ENCODE results near the gene KBTBD8.

KBTBD8 gene

DNA sequence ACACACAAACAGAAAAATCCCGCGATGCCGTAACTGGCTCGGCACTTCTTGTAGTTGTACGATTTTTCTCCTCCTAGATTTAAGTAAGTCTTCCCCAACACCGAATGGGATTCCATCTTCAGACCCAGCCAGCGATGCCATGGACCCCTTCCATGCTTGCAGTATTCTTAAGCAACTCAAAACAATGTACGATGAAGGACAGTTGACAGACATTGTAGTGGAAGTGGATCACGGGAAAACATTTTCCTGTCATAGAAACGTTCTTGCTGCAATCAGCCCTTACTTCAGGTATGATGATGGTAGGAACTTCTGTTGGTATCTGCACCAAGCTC lies 763 bp downstream of the KBTBD8 start:
- Histone ChIP-seq H3K9me3 (ENCODE audit: control insufficient read depth in 1 of 2, low read length in 2 of 2) (no peaks in the 10 kb centered on the region), H3K27me3 (ENCODE audit: low read depth, low read length) (no peaks in the 10 kb centered on the region), H3K4me1 (ENCODE audit: control insufficient read depth in 1 of 2, insufficient read depth in 2 of 2, low read length in 2 of 2) (peaks cover 0 to 12% of the 10 kb centered on the region in 2 donors), H3K36me3 (ENCODE audit: control insufficient read depth in 1 of 2, insufficient read depth in 2 of 2, low read length in 2 of 2) (peaks cover 4 to 5% of the 10 kb centered on the region in 2 donors), H3K27ac (ENCODE audit: low read length) (peak overlapping the region; percentile 42), H3K4me3 (ENCODE audit: low read depth in 1 of 2, low read length in 2 of 2) (peak overlapping the region; percentile 62 to 95)

DNA sequence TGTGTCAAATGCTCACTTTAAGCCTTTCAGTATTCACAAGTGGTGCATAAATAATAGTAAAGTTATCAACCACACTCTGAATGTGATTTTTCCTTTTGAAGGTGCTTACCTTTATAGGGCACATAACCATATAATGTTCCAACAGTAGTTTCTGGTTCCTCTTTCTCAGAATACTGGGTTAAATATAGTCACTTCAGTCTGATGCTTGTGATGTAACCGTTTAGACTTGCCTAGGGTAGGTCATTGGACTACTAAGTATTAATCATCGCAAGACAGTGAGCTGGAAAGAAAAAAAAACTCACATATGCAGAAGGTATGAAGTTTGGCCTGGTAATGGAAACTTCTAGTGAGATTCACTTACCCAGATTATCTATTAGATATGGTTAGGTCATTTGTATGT lies 1.9 kb downstream of the KBTBD8 start:
- H3K4me3 ChIP-seq (ENCODE audit: low read depth in 1 of 2, low read length in 2 of 2): no peak overlapping the region
- H3K4me1 ChIP-seq (ENCODE audit: control insufficient read depth in 1 of 2, insufficient read depth in 2 of 2, low read length in 2 of 2): peaks cover 0 to 12% of the 10 kb centered on the region in 2 donors
- H3K27ac ChIP-seq (ENCODE audit: low read length): peak overlapping the region; percentile 33
- peaks cover 4 to 8% of the 10 kb centered on the region in 2 donors for H3K36me3 ChIP-seq (ENCODE audit: control insufficient read depth in 1 of 2, insufficient read depth in 2 of 2, low read length in 2 of 2)
- no peaks in the 10 kb centered on the region for H3K27me3 ChIP-seq (ENCODE audit: low read depth, low read length)
- no peaks in the 10 kb centered on the region for H3K9me3 ChIP-seq (ENCODE audit: control insufficient read depth in 1 of 2, low read length in 2 of 2)

DNA sequence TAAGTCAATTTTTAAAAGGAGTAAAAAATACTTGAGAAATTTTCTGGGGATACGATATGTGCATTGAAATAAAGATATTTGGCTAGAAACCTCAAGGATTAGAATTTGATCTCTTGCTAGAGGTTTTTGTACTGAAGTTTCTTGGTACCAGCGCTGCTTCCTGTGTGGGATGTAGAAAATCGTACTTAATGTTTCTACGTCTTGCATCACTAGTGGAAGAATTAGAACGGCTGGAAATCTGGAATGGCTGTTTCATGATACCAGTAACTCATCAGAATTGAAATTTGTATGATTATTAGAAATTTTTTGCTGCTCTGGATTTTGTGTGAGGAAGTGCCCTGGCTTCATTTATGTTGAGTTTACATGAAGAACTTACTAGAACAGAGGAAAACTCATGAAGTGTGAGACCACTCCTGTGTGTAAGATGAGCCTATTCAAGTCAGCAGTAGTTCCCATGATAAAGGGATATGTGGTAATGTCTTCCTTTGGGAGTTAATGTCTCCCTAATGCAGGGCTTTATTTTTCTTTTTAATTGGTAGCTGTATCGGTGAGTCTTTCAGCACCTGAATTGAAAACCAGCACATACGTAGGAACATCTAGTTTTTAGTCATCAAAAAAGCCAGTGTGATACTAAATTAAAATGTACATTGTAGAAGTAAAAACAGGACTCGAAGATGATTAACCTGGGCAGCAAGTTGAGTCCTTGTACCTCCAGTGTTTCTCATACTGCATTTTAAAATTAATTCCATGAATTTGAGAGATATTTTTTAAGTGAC lies 3.2 kb downstream of the KBTBD8 start:
- peaks cover 0 to 12% of the 10 kb centered on the region in 2 donors for H3K4me1 ChIP-seq (ENCODE audit: control insufficient read depth in 1 of 2, insufficient read depth in 2 of 2, low read length in 2 of 2)
- H3K4me3 ChIP-seq (ENCODE audit: low read depth in 1 of 2, low read length in 2 of 2): no peak overlapping the region
- no peaks in the 10 kb centered on the region for H3K9me3 ChIP-seq (ENCODE audit: control insufficient read depth in 1 of 2, low read length in 2 of 2)
- H3K27me3 ChIP-seq (ENCODE audit: low read depth, low read length): no peaks in the 10 kb centered on the region
- no peak overlapping the region for H3K27ac ChIP-seq (ENCODE audit: low read length)
- peaks cover 4 to 8% of the 10 kb centered on the region in 2 donors for H3K36me3 ChIP-seq (ENCODE audit: control insufficient read depth in 1 of 2, insufficient read depth in 2 of 2, low read length in 2 of 2)

DNA sequence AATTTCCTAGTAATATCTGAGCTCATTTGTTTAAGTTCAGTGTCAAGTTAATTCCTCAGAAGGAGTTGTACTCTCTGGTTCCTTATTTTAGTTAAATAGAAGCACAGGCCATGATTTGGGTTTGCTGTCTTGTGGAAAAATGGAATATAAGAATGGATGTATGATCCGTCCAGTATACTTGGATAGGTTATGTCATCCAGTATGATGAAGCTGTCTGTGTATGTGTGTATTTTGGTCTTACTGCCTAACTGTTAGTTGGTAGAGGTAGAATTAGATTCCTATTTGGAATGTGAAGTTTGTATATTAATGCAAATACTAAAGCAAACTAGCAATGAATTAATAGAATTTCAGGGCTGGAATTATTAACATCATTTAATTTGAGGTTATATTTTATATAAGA lies 7.9 kb downstream of the KBTBD8 start:
- peaks cover 4 to 12% of the 10 kb centered on the region in 2 donors for H3K36me3 ChIP-seq (ENCODE audit: control insufficient read depth in 1 of 2, insufficient read depth in 2 of 2, low read length in 2 of 2)
- no peak overlapping the region for H3K27ac ChIP-seq (ENCODE audit: low read length)
- no peak overlapping the region for H3K4me3 ChIP-seq (ENCODE audit: low read depth in 1 of 2, low read length in 2 of 2)
- no peaks in the 10 kb centered on the region for H3K9me3 ChIP-seq (ENCODE audit: control insufficient read depth in 1 of 2, low read length in 2 of 2)
- H3K27me3 ChIP-seq (ENCODE audit: low read depth, low read length): no peaks in the 10 kb centered on the region
- H3K4me1 ChIP-seq (ENCODE audit: control insufficient read depth in 1 of 2, insufficient read depth in 2 of 2, low read length in 2 of 2): no peaks in the 10 kb centered on the region

DNA sequence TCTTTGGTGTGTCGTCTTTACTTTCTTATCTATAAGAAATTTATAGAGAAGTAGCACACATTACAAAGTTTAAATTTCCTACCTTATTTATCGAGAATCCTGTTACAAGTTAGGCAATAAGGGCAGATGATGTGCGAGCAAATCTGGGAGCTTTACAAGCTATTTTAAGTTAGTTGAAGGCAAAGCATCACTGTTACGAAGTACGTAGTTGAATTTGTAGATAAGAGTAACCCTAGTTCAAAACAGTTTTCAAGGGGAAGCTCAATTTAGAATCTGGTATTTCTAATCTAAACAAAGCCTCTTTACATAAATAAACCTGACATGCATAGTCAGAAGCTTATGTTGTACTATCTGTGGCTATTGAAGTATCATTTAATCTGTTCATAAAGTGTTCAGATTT lies 8.4 kb downstream of the KBTBD8 start:
- H3K27ac ChIP-seq (ENCODE audit: low read length): no peak overlapping the region
- no peaks in the 10 kb centered on the region for H3K27me3 ChIP-seq (ENCODE audit: low read depth, low read length)
- no peak overlapping the region for H3K4me3 ChIP-seq (ENCODE audit: low read depth in 1 of 2, low read length in 2 of 2)
- peaks cover 8 to 12% of the 10 kb centered on the region in 2 donors for H3K36me3 ChIP-seq (ENCODE audit: control insufficient read depth in 1 of 2, insufficient read depth in 2 of 2, low read length in 2 of 2)
- H3K4me1 ChIP-seq (ENCODE audit: control insufficient read depth in 1 of 2, insufficient read depth in 2 of 2, low read length in 2 of 2): no peaks in the 10 kb centered on the region
- no peaks in the 10 kb centered on the region for H3K9me3 ChIP-seq (ENCODE audit: control insufficient read depth in 1 of 2, low read length in 2 of 2)

DNA sequence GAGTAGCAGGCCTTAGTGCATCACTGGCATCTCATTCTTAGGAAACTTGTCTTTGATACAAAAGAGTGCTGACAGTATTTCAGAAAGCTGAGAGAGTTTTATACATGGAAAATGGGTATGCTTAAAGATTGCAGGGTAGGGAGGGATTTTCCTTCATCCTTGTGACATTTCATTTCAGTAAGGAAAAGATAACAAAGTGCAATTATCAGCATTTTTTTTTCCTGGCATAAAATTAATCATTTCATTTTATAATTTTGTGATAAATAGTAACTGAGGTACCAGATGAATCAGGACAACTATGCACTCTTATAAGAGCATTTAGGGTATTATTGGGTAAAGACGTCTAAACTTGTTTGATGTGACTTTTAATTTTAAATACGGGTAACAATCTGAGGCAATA lies 10.3 kb downstream of the KBTBD8 start:
- H3K4me1 ChIP-seq (ENCODE audit: control insufficient read depth in 1 of 2, insufficient read depth in 2 of 2, low read length in 2 of 2): no peaks in the 10 kb centered on the region
- no peaks in the 10 kb centered on the region for H3K9me3 ChIP-seq (ENCODE audit: control insufficient read depth in 1 of 2, low read length in 2 of 2)
- H3K36me3 ChIP-seq (ENCODE audit: control insufficient read depth in 1 of 2, insufficient read depth in 2 of 2, low read length in 2 of 2): peaks cover 11 to 12% of the 10 kb centered on the region in 2 donors
- H3K27ac ChIP-seq (ENCODE audit: low read length): no peak overlapping the region
- H3K4me3 ChIP-seq (ENCODE audit: low read depth in 1 of 2, low read length in 2 of 2): no peak overlapping the region
- no peaks in the 10 kb centered on the region for H3K27me3 ChIP-seq (ENCODE audit: low read depth, low read length)

DNA sequence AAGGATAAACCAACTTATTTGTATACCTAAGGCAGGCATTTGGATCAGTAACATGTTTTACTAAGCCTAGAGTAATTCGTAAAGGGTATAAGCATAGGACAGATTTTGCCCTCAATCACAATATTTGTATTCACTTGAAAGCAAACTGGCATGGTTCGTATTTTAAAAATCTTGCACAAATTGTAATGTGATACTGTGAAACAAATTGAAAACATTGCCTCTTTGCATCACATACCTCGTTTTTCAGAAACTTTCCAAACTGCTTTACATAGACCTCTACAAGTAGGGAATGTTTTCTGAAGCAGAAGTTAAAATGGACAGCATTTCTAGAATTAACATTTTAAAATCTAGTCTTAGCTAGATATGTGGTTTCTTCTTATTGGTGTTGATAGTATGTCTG lies 11.6 kb downstream of the KBTBD8 start:
- Histone ChIP-seq H3K9me3 (ENCODE audit: control insufficient read depth in 1 of 2, low read length in 2 of 2) (no peaks in the 10 kb centered on the region), H3K36me3 (ENCODE audit: control insufficient read depth in 1 of 2, insufficient read depth in 2 of 2, low read length in 2 of 2) (peaks cover 4 to 8% of the 10 kb centered on the region in 2 donors), H3K27ac (ENCODE audit: low read length) (no peak overlapping the region), H3K27me3 (ENCODE audit: low read depth, low read length) (no peaks in the 10 kb centered on the region), H3K4me1 (ENCODE audit: control insufficient read depth in 1 of 2, insufficient read depth in 2 of 2, low read length in 2 of 2) (no peaks in the 10 kb centered on the region), H3K4me3 (ENCODE audit: low read depth in 1 of 2, low read length in 2 of 2) (no peak overlapping the region)

DNA sequence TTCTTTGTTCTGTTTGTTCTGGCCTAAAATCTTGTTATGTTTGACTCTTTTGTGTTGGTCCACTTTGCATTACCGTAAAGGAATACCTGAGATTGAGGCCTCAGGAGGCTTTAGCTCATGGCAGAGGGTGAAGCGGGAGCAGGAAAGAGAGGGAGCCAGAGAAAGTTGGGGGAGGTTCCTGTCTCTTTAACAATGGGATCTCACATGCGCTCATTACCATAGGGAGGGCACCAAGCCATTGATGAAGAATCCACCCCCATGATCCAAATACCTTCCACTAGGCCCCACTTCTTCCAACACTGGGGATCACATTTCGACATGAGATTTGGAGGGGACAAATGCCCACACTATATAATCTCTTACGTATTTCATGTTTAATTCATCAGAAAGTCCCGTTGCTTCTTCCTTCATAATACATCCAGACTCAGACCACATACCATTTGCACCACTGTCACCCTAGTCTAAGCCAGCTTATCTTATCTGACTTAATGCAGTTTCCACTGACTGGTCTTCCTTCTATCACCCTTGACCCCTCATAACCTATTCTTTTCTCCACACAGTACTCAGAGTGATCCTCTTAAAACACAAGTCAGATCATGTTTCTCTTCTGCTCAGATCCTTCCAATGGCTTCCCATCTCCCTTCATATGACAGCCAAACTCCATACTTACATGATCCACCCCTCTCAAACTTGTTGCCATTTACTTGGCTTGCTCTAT lies 13.5 kb downstream of the KBTBD8 start:
- Histone ChIP-seq H3K4me3 (ENCODE audit: low read depth in 1 of 2, low read length in 2 of 2) (no peak overlapping the region), H3K27me3 (ENCODE audit: low read depth, low read length) (no peaks in the 10 kb centered on the region), H3K36me3 (ENCODE audit: control insufficient read depth in 1 of 2, insufficient read depth in 2 of 2, low read length in 2 of 2) (peaks cover 4 to 8% of the 10 kb centered on the region in 2 donors), H3K4me1 (ENCODE audit: control insufficient read depth in 1 of 2, insufficient read depth in 2 of 2, low read length in 2 of 2) (no peaks in the 10 kb centered on the region), H3K27ac (ENCODE audit: low read length) (no peak overlapping the region), H3K9me3 (ENCODE audit: control insufficient read depth in 1 of 2, low read length in 2 of 2) (no peaks in the 10 kb centered on the region)

DNA sequence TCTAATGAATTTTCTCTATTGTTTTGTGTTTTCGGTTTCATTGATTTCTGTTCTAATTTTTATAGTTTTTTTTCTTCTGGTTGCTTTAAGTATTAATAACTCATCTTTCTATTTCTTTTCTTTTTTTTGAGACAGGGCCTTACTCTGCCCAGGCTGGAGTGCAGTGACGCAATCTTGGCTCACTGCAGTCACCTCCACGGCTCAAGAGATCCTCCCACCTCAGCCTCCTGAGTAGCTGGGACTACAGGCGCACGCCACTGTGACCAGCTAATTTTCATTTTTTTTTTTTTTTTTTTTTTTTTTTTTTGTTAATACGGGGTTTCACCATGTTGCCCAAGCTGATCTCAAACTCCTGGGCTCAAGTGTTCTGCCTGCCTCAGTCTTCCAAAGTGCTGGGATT lies 14.5 kb downstream of the KBTBD8 start:
- H3K4me3 ChIP-seq (ENCODE audit: low read depth in 1 of 2, low read length in 2 of 2): no peak overlapping the region
- no peaks in the 10 kb centered on the region for H3K27me3 ChIP-seq (ENCODE audit: low read depth, low read length)
- H3K27ac ChIP-seq (ENCODE audit: low read length): no peak overlapping the region
- H3K4me1 ChIP-seq (ENCODE audit: control insufficient read depth in 1 of 2, insufficient read depth in 2 of 2, low read length in 2 of 2): no peaks in the 10 kb centered on the region
- H3K36me3 ChIP-seq (ENCODE audit: control insufficient read depth in 1 of 2, insufficient read depth in 2 of 2, low read length in 2 of 2): peaks cover 4 to 8% of the 10 kb centered on the region in 2 donors
- H3K9me3 ChIP-seq (ENCODE audit: control insufficient read depth in 1 of 2, low read length in 2 of 2): no peaks in the 10 kb centered on the region

DNA sequence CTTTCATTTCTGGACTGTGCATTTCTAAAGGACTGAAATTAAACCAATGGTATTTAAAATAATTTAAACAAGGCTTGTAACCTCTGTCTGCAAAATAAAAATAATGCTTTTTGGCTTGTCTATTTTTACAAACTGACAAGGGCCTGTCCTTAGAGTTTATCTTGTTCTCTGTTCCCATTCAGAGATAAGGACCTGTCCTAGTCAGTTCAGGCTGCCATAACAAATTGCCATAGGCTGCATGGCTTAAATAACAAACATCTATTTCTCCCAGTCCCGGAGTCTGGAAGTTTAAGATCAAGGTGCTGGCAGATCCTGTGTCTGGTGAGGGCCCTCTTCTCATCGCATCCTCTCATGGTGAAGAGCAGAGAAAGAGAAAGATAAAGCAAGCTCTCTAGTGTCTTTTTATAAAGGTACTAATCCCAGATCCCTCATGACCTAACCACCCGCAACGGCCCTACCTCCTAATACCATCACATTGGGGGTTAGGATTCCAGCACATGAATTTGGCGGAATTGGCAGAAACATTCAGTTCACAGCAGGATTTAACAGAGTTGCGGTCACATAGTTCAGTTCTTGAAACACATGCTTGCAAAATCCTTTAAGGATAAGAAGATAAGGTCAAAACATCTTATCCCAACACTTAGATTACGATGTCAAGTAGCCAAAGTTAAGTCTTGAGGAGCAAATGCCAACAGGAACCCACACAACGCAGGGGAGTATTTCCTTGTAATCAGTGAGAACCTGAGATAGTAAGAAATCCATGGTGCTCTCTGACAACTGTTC lies 17.8 kb downstream of the KBTBD8 start:
- Histone ChIP-seq H3K4me1 (ENCODE audit: control insufficient read depth in 1 of 2, insufficient read depth in 2 of 2, low read length in 2 of 2) (no peaks in the 10 kb centered on the region), H3K4me3 (ENCODE audit: low read depth in 1 of 2, low read length in 2 of 2) (no peak overlapping the region), H3K27me3 (ENCODE audit: low read depth, low read length) (no peaks in the 10 kb centered on the region), H3K36me3 (ENCODE audit: control insufficient read depth in 1 of 2, insufficient read depth in 2 of 2, low read length in 2 of 2) (peaks cover 0 to 8% of the 10 kb centered on the region in 2 donors), H3K27ac (ENCODE audit: low read length) (no peak overlapping the region), H3K9me3 (ENCODE audit: control insufficient read depth in 1 of 2, low read length in 2 of 2) (no peaks in the 10 kb centered on the region)

DNA sequence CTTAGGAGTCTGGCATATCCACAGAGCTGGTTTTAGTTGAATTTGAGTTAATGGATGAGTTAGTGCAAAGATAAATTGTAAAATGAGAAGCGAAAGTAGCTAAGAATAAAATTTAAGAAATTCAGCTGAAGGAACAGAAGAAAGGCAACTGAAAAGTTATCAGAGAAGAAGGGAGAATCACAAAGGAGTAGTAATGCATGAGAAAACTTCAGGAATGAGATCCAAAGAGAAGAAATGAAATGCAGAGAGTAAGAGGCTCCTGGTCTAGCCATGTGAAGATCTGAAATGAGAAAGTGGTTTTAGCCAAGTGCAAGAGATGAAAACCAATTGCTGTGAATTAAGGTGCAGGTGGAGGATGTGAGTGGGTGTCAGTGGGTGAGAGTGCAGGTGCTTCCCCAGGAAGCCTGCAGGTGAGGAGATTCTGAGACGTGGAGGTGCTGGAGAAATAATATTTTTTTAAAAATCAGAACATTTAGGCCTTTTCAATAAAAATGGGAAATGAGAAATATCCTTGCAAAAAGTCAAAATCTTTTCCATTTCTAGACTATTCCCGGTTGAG lies 18.5 kb downstream of the KBTBD8 start:
- H3K27me3 ChIP-seq (ENCODE audit: low read depth, low read length): no peaks in the 10 kb centered on the region
- peaks cover 0 to 3% of the 10 kb centered on the region in 2 donors for H3K36me3 ChIP-seq (ENCODE audit: control insufficient read depth in 1 of 2, insufficient read depth in 2 of 2, low read length in 2 of 2)
- no peak overlapping the region for H3K4me3 ChIP-seq (ENCODE audit: low read depth in 1 of 2, low read length in 2 of 2)
- no peaks in the 10 kb centered on the region for H3K9me3 ChIP-seq (ENCODE audit: control insufficient read depth in 1 of 2, low read length in 2 of 2)
- no peaks in the 10 kb centered on the region for H3K4me1 ChIP-seq (ENCODE audit: control insufficient read depth in 1 of 2, insufficient read depth in 2 of 2, low read length in 2 of 2)
- no peak overlapping the region for H3K27ac ChIP-seq (ENCODE audit: low read length)

Measured in muscle layer of duodenum (tissue), 2 donors.